Upper lobe of left lung (tissue), 6 donors: ENCODE measurements around the gene PREP. TPM values are rescaled to one million over a fixed set of nuclear protein-coding genes. Genes with fewer than 3 reads are reported as not detected.

Experiments
- ATAC-seq, 2 donors: fragments of 200-7000 bp; cut with Tn5 transposase; one replicate each; pipeline ENCODE4 v1.9.1; 2022; ENCODE audit warnings: mild to moderate bottlenecking in 2 of 2, moderate library complexity in 2 of 2; ENCODE audit not compliant: low FRiP score in 2 of 2
- DNase-seq, 2 donors: peaks; one replicate each; pipeline ENCODE4 v3.0.0-alpha.2; 2019 to 2020
- H3K27ac ChIP-seq, 4 donors: fragments of 200-600 bp; sonication (generic); one replicate each; pipeline ENCODE4 v1.5.1; 2016 to 2019
- H3K27me3 ChIP-seq, 4 donors: fragments of 200-600 bp; sonication (generic); one replicate each; pipeline ENCODE4 v1.5.1; 2017 to 2019
- H3K36me3 ChIP-seq, 4 donors: fragments of 200-600 bp; sonication (generic); one replicate each; pipeline ENCODE4 v1.5.1; 2016 to 2019
- H3K4me1 ChIP-seq, 4 donors: fragments of 200-600 bp; sonication (generic); one replicate each; pipeline ENCODE4 v1.5.1; 2018 to 2019
- H3K4me3 ChIP-seq, 4 donors: fragments of 200-600 bp; sonication (generic); one replicate each; pipeline ENCODE4 v1.5.1; 2017 to 2019; ENCODE audit warnings: mild to moderate bottlenecking in 2 of 4, moderate library complexity in 1 of 4
- H3K9me3 ChIP-seq, 4 donors: fragments of 200-600 bp; sonication (generic); one replicate each; pipeline ENCODE4 v1.5.1; 2018 to 2019
- CTCF ChIP-seq, 6 experiments: fragments of 450-650 bp in 4 of 6; fragments of 200-600 bp in 2 of 6; sonication (generic) in 2 of 6; IDR thresholded peaks; one replicate each; pipeline ENCODE4 v1.5.1; 2016 to 2019; ENCODE audit warnings: antibody characterized with exemption in 6 of 6
- EP300 ChIP-seq, 4 donors: sonication (generic); formaldehyde crosslinking; IDR thresholded peaks; one replicate each; pipeline ENCODE4 v1.5.1; 2017; ENCODE audit warnings: antibody characterized with exemption in 4 of 4, control low read depth in 2 of 4
- POLR2A ChIP-seq, 4 donors: fragments of 450-650 bp; IDR thresholded peaks; one replicate each; pipeline ENCODE4 v1.5.1; 2016 to 2017; ENCODE audit warnings: antibody characterized with exemption in 4 of 4, mild to moderate bottlenecking in 2 of 4
- POLR2AphosphoS5 ChIP-seq, 2 donors: sonication (generic); formaldehyde crosslinking; IDR thresholded peaks; one replicate each; pipeline ENCODE4 v1.5.1; 2017; ENCODE audit warnings: antibody characterized with exemption in 2 of 2
- WGBS, 2 donors: methylation state at CpG; one replicate each; pipeline ENCODE4 v1.1.5; 2017 to 2018; 5-methylcytosine and 5-hydroxymethylcytosine counted together
- total RNA-seq, 6 donors: library from RNA; depleted of rRNA in 4 of 6; stranded (reverse); fragments of >200 nt in 4 of 6; gene quantifications; one replicate each; pipeline versions ENCODE4 v1.1.0 to v1.2.1, GENCODE V29; 2016 to 2021
- donor health status: DM: no; HTN: no; CAD: no; lungs with moderate emphysema.
- donor health status: DM: no; HTN: yes; CAD: no; lungs with severe emphysema.

The PREP gene
- total RNA-seq, 6 donors from 2014 or later = 12.1 to 31.0 (median 28.9) TPM

- Histone ChIP-seq H3K27me3 (no peaks in the 10 kb centered on the region), H3K36me3 (peaks cover 0 to 18% (median 6%) of the 10 kb centered on the region in 4 donors), H3K4me1 (peaks cover 0 to 6% (median 0%) of the 10 kb centered on the region in 4 donors), H3K9me3 (no peaks in the 10 kb centered on the region), H3K27ac (no peak overlapping the region), H3K4me3 (no peak overlapping the region)
- 96% methylated on average over 1 of the region's 1 CpG for WGBS, 2 donors
- DNase-seq (no peak), ATAC-seq (no peak)
- TF ChIP-seq CTCF (IDR thresholded peaks at IDR 0.05) (no peak), POLR2A (IDR thresholded peaks at IDR 0.05) (no peak), POLR2AphosphoS5 (IDR thresholded peaks at IDR 0.05) (no peak), EP300 (IDR thresholded peaks at IDR 0.05) (no peak)
Observed at GRCh38 chr6:105357165-105357564, 45.7 kb downstream of the PREP start.

GRCh38 chr6:105352037-105352617, 50.8 kb downstream of the PREP start:
- TF ChIP-seq EP300 (IDR thresholded peaks at IDR 0.05) = no peak
- no peak for TF ChIP-seq CTCF (IDR thresholded peaks at IDR 0.05)
- TF ChIP-seq POLR2A (IDR thresholded peaks at IDR 0.05) = no peak
- TF ChIP-seq POLR2AphosphoS5 (IDR thresholded peaks at IDR 0.05) = no peak
- Histone ChIP-seq H3K4me1 (no peaks in the 10 kb centered on the region), H3K4me3 (no peak overlapping the region), H3K27ac (no peak overlapping the region), H3K9me3 (no peaks in the 10 kb centered on the region), H3K27me3 (no peaks in the 10 kb centered on the region), H3K36me3 (peaks cover 5 to 39% (median 15%) of the 10 kb centered on the region in 4 donors)
- ATAC-seq = no peak
- WGBS, 2 donors = 93 to 96% methylated on average over 4 of the region's 4 CpGs
- DNase-seq = no peak

- peaks cover 0 to 13% (median 9%) of the 10 kb centered on the region in 4 donors for H3K4me1 ChIP-seq
- no peak overlapping the region for H3K27ac ChIP-seq
- H3K9me3 ChIP-seq = no peaks in the 10 kb centered on the region
- WGBS, 2 donors = 92 to 100% methylated on average over 1 of the region's 1 CpG
- TF ChIP-seq CTCF (IDR thresholded peaks at IDR 0.05) = no peak
- TF ChIP-seq POLR2A (IDR thresholded peaks at IDR 0.05) = no peak
- TF ChIP-seq POLR2AphosphoS5 (IDR thresholded peaks at IDR 0.05) = no peak
- no peak for TF ChIP-seq EP300 (IDR thresholded peaks at IDR 0.05)
- H3K27me3 ChIP-seq = no peaks in the 10 kb centered on the region
- ATAC-seq (no peak), DNase-seq (no peak)
- peaks cover 5 to 42% (median 14%) of the 10 kb centered on the region in 4 donors for H3K36me3 ChIP-seq
- H3K4me3 ChIP-seq = no peak overlapping the region
Observed at GRCh38 chr6:105348897-105349296, 54.0 kb downstream of the PREP start.

- TF ChIP-seq POLR2A (IDR thresholded peaks at IDR 0.05) = no peak
- peaks cover 0 to 13% (median 9%) of the 10 kb centered on the region in 4 donors for H3K4me1 ChIP-seq
- DNase-seq (no peak), ATAC-seq (no peak)
- 40 to 54% methylated on average over 3 of the region's 3 CpGs for WGBS, 2 donors
- H3K27ac ChIP-seq = peak overlapping the region in 1 of 4 donors; percentile 4
- H3K27me3 ChIP-seq = no peaks in the 10 kb centered on the region
- H3K9me3 ChIP-seq = no peaks in the 10 kb centered on the region
- H3K4me3 ChIP-seq = no peak overlapping the region
- H3K36me3 ChIP-seq = peaks cover 0 to 22% (median 3%) of the 10 kb centered on the region in 4 donors
Observed at GRCh38 chr6:105346052-105346451, 56.8 kb downstream of the PREP start.

GRCh38 chr6:105345506-105345905, 57.4 kb downstream of the PREP start:
- Histone ChIP-seq H3K4me1 (peaks cover 0 to 13% (median 9%) of the 10 kb centered on the region in 4 donors), H3K9me3 (no peaks in the 10 kb centered on the region), H3K27me3 (no peaks in the 10 kb centered on the region), H3K4me3 (no peak overlapping the region), H3K36me3 (peaks cover 0 to 18% (median 0%) of the 10 kb centered on the region in 4 donors), H3K27ac (peak overlapping the region in 1 of 4 donors; percentile 4)
- no peak for ATAC-seq
- WGBS, 2 donors = 66 to 70% methylated on average over 4 of the region's 4 CpGs
- no peak for DNase-seq
- TF ChIP-seq POLR2AphosphoS5 (IDR thresholded peaks at IDR 0.05) = no peak
- TF ChIP-seq POLR2A (IDR thresholded peaks at IDR 0.05) = no peak
- TF ChIP-seq CTCF (IDR thresholded peaks at IDR 0.05) = no peak
- TF ChIP-seq EP300 (IDR thresholded peaks at IDR 0.05) = no peak
